SU-DHL-6 (cell line): ENCODE data around the gene NUP58.

Source experiments
- CTCF ChIP-seq: fragments of 200-600 bp; sonication (generic); IDR thresholded peaks from one replicate; pipeline ENCODE4 v1.5.1; 2017; ENCODE audit warnings: antibody characterized with exemption, mild to moderate bottlenecking, low read length, moderate library complexity; ENCODE audit not compliant: insufficient read depth, poor library complexity, severe bottlenecking
- EZH2phosphoT487 ChIP-seq: fragments of 200-600 bp; sonication (generic), shearing (Covaris generic); conservative IDR thresholded peaks from 2 replicates; pipeline ENCODE4 v1.6.1; 2018; ENCODE audit warnings: mild to moderate bottlenecking, antibody characterized with exemption, low read length, moderate library complexity, mixed read lengths

- TF ChIP-seq CTCF (no peak), EZH2phosphoT487 (no peak)
Measured at GRCh38 chr13:25354377-25354776, 53.0 kb downstream of the NUP58 start.
